Spleen (tissue), 11 donors: ENCODE measurements around the gene GABBR2. TPM values are rescaled to one million over a fixed set of nuclear protein-coding genes. Genes with fewer than 3 reads are reported as not detected.

ENCODE experiments used
- DNase-seq: peaks from one replicate; pipeline ENCODE4 v3.0.0-alpha.2; 2020
- H3K27ac ChIP-seq, 8 donors: fragments of 200-600 bp; sonication (generic) in 7 of 8; 1 replicate in 4 of 8; 2 replicates in 4 of 8; pipeline versions ENCODE4 v1.5.0 to v1.8.0; 2016 to 2021; ENCODE audit warnings: inconsistent platforms in 4 of 8, mild to moderate bottlenecking in 4 of 8, moderate library complexity in 1 of 8
- H3K27me3 ChIP-seq, 7 donors: fragments of 200-600 bp; sonication (generic) in 6 of 7; replicated peaks in 1 of 7; 1 replicate in 4 of 7; 2 replicates in 3 of 7; pipeline versions ENCODE4 v1.5.0 to v1.8.0; 2016 to 2021; ENCODE audit warnings: inconsistent platforms in 3 of 7, mild to moderate bottlenecking in 1 of 7
- H3K36me3 ChIP-seq, 6 donors: fragments of 200-600 bp; sonication (generic) in 5 of 6; 1 replicate in 4 of 6; 2 replicates in 2 of 6; pipeline versions ENCODE4 v1.5.0 to v1.8.0; 2016 to 2021; ENCODE audit warnings: inconsistent platforms in 2 of 6
- H3K4me1 ChIP-seq, 6 donors: fragments of 200-600 bp; sonication (generic) in 5 of 6; 1 replicate in 3 of 6; 2 replicates in 3 of 6; pipeline versions ENCODE4 v1.5.0 to v1.8.0; 2016 to 2021; ENCODE audit warnings: inconsistent platforms in 3 of 6
- H3K4me3 ChIP-seq, 8 donors: fragments of 200-600 bp; sonication (generic) in 7 of 8; 1 replicate in 4 of 8; 2 replicates in 4 of 8; pipeline versions ENCODE4 v1.5.0 to v1.8.0; 2016 to 2021; ENCODE audit warnings: inconsistent platforms in 4 of 8, mild to moderate bottlenecking in 4 of 8, moderate library complexity in 2 of 8
- H3K9me3 ChIP-seq, 8 donors: fragments of 200-600 bp; sonication (generic) in 7 of 8; 1 replicate in 4 of 8; 2 replicates in 4 of 8; pipeline versions ENCODE4 v1.5.0 to v1.8.0; 2016 to 2021; ENCODE audit warnings: inconsistent platforms in 4 of 8
- CTCF ChIP-seq, 11 experiments: fragments of 200-600 bp in 7 of 11; fragments of 450-650 bp in 4 of 11; sonication (generic) in 4 of 11; IDR thresholded peaks in 8 of 11; conservative IDR thresholded peaks in 3 of 11; 1 replicate in 7 of 11; 2 replicates in 4 of 11; pipeline versions ENCODE4 v1.4.0 to v1.8.0; 2016 to 2021; ENCODE audit warnings: antibody characterized with exemption in 11 of 11, inconsistent platforms in 4 of 11, mild to moderate bottlenecking in 1 of 11
- POLR2A ChIP-seq, 3 donors: fragments of 450-650 bp; IDR thresholded peaks; one replicate each; pipeline ENCODE4 v1.5.1; 2017; ENCODE audit warnings: antibody characterized with exemption in 3 of 3, mild to moderate bottlenecking in 1 of 3
- POLR2AphosphoS5 ChIP-seq, 3 donors: sonication (generic); formaldehyde crosslinking; IDR thresholded peaks; one replicate each; pipeline ENCODE4 v1.5.1; 2017; ENCODE audit warnings: antibody characterized with exemption in 3 of 3
- WGBS, 5 donors: extraction: QIAGEN DNeasy Blood & Tissue Kit in 3 of 5; methylation state at CpG; one replicate each; pipeline versions ENCODE4 v1.1.5 to v1.1.7; 2013 to 2018; 5-methylcytosine and 5-hydroxymethylcytosine counted together
- intact Hi-C: fragments of 100-400 bp; cut with DNase I; formaldehyde crosslinking; loops from one replicate; pipeline ENCODE4 v1.15.0; 2023; ENCODE audit warnings: low total_unique reads
- polyA plus RNA-seq, 3 donors: library from polyadenylated mRNA; stranded (reverse); fragments of 200-250 nt; gene quantifications; one replicate each; pipeline ENCODE4 v1.2.1, GENCODE V29; 2013
- total RNA-seq, 7 donors: library from RNA; depleted of rRNA in 3 of 7; stranded (reverse); fragments of >200 nt in 3 of 7; fragmentation: NEBNext Ultra II Directional in 4 of 7; extraction: Animal tissue kit (Norgen Biotek cat#: 25700) in 4 of 7; gene quantifications; one replicate each; pipeline versions ENCODE4 v1.1.0 to v1.2.1, GENCODE V29; 2016 to 2021
- donor health status: healthy with polysubstance abuse.
- donor health status: DM: no; HTN: no; CAD: no; lungs with moderate emphysema.
- donor health status: DM: no; HTN: no; CAD: no.
- donor health status: Bipolar disorder and iron deficiency.
- donor health status: healthy.
- donor health status: DM: no; HTN: no; CAD: no.
- donor health status: DM: yes; HTN: yes; CAD: no.

Gene GABBR2
- total and polyA plus RNA-seq, 10 donors = 0.03 to 0.32 (median 0.07) TPM; not detected in 7

GRCh38 chr9:98427491-98427890 lies 281.2 kb downstream of the GABBR2 start:
- WGBS, 5 donors = 82 to 96% (median 94%) methylated on average over 5 of the region's 5 CpGs

DNA sequence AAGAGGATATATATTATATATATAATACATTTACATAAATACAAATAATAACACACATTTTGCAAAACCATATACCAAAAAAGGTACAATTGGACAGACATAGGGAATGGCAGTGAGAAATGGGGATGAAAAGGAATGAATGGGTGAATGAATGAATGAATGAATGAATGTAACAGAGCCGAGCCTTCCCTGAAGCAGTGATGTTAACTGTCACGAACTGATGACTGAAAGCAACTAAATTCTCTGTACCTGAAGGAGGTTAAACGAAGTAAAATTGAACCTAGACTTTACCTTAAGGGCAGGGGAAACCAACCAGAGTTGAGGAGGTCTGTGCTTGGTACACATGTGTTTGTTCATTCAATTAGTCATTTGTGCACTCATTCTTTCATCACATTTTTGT lies 283.7 kb downstream of the GABBR2 start:
- TF ChIP-seq POLR2A (IDR thresholded peaks at IDR 0.05) = no peak
- TF ChIP-seq CTCF (IDR thresholded peaks at IDR 0.05 in 8 of 11, conservative IDR thresholded peaks at IDR 0.05 in 3 of 11) = no peak
- TF ChIP-seq POLR2AphosphoS5 (IDR thresholded peaks at IDR 0.05) = no peak
- H3K9me3 ChIP-seq = no peaks in the 10 kb centered on the region
- no peak overlapping the region for H3K4me3 ChIP-seq
- H3K4me1 ChIP-seq = no peaks in the 10 kb centered on the region
- no peaks in the 10 kb centered on the region for H3K27me3 ChIP-seq
- H3K36me3 ChIP-seq = no peaks in the 10 kb centered on the region
- WGBS, 5 donors = 56 to 83% (median 73%) methylated on average over 3 of the region's 3 CpGs
- H3K27ac ChIP-seq = no peak overlapping the region
- intact Hi-C loops = no loop called here
- no peak for DNase-seq

More at GRCh38 chr9:98427491-98427890, 281.2 kb downstream of the GABBR2 start:
- no peak for DNase-seq
- H3K4me3 ChIP-seq = no peak overlapping the region
- no peak overlapping the region for H3K27ac ChIP-seq
- no peaks in the 10 kb centered on the region for H3K36me3 ChIP-seq
- no peaks in the 10 kb centered on the region for H3K4me1 ChIP-seq
- no peaks in the 10 kb centered on the region for H3K27me3 ChIP-seq
- intact Hi-C loops = no loop called here
- H3K9me3 ChIP-seq = no peaks in the 10 kb centered on the region
- TF ChIP-seq POLR2A (IDR thresholded peaks at IDR 0.05) (no peak), POLR2AphosphoS5 (IDR thresholded peaks at IDR 0.05) (no peak), CTCF (IDR thresholded peaks at IDR 0.05 in 8 of 11, conservative IDR thresholded peaks at IDR 0.05 in 3 of 11) (no peak)

- TF ChIP-seq POLR2A (IDR thresholded peaks at IDR 0.05) (no peak), POLR2AphosphoS5 (IDR thresholded peaks at IDR 0.05) (no peak), CTCF (IDR thresholded peaks at IDR 0.05 in 8 of 11, conservative IDR thresholded peaks at IDR 0.05 in 3 of 11) (no peak)
- Histone ChIP-seq H3K27me3 (peaks cover 0 to 9% (median 0%) of the 10 kb centered on the region in 7 donors), H3K9me3 (no peaks in the 10 kb centered on the region), H3K27ac (no peak overlapping the region), H3K36me3 (no peaks in the 10 kb centered on the region), H3K4me1 (no peaks in the 10 kb centered on the region), H3K4me3 (no peak overlapping the region)
- no peak for DNase-seq
- WGBS, 5 donors = 78 to 80% (median 79%) methylated on average over 5 of the region's 5 CpGs
- intact Hi-C loops = no loop called here
These were observed 289.5 kb downstream of the GABBR2 start for GRCh38 chr9:98419260-98419603.

GRCh38 chr9:98418578-98419259 lies 290.0 kb downstream of the GABBR2 start:
- TF ChIP-seq POLR2A (IDR thresholded peaks at IDR 0.05) = no peak
- TF ChIP-seq POLR2AphosphoS5 (IDR thresholded peaks at IDR 0.05) = no peak
- no peak for TF ChIP-seq CTCF (IDR thresholded peaks at IDR 0.05 in 8 of 11, conservative IDR thresholded peaks at IDR 0.05 in 3 of 11)
- Histone ChIP-seq H3K27me3 (peaks cover 0 to 9% (median 0%) of the 10 kb centered on the region in 7 donors), H3K27ac (no peak overlapping the region), H3K36me3 (no peaks in the 10 kb centered on the region), H3K9me3 (no peaks in the 10 kb centered on the region), H3K4me3 (no peak overlapping the region), H3K4me1 (no peaks in the 10 kb centered on the region)
- intact Hi-C loops = no loop called here
- WGBS, 5 donors = 79 to 90% (median 85%) methylated on average over 8 of the region's 8 CpGs
- no peak for DNase-seq
